Epithelial cell of proximal tubule (primary cell): Measurements from ENCODE around the gene PIK3C2B. TPM values are rescaled to one million over a fixed set of nuclear protein-coding genes. Genes with fewer than 3 reads are reported as not detected.

Source experiments
- DNase-seq: peaks from one replicate; pipeline ENCODE4 v3.0.0-alpha.2; 2011; ENCODE audit warnings: low read depth
- H3K4me3 ChIP-seq: 2 replicates; pipeline ENCODE4 v1.5.1; 2011; ENCODE audit warnings: low read depth, mild to moderate bottlenecking, low read length
- total RNA-seq: library from RNA; depleted of rRNA; stranded (reverse); fragments of >200 nt; gene quantifications from 2 replicates; pipeline ENCODE4 v1.2.3, GENCODE V29; 2015
- TF ChIP-seq, protein P1 (sequence below): conservative IDR thresholded peaks from 2 replicates; pipeline ENCODE4 v1.5.1; 2012; ENCODE audit warnings: low read depth, mild to moderate bottlenecking, low read length

Gene PIK3C2B
- total RNA-seq, 1 donor from 2014 or later: 2.1 TPM

DNA sequence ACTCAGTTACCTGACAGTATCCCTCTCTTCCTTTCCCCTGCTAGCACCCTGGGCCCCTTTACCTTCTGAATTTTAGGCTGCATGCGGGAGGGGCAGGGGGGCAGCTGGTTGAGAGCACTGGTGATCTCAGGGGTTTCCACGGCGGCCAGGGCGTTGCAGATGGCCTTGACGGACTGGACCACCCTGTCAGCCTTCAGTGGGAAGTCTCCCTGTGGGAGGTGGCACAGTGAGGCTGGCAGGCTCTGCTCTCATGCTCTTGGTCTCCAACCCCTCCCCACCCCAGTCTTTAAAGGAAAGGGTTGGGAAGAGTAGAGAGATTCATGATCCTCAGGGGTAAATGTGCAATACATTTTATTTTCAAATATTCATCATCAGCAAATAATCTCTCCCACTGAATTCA, 36.9 kb downstream of the PIK3C2B start:
- TF ChIP-seq, protein P1, sequence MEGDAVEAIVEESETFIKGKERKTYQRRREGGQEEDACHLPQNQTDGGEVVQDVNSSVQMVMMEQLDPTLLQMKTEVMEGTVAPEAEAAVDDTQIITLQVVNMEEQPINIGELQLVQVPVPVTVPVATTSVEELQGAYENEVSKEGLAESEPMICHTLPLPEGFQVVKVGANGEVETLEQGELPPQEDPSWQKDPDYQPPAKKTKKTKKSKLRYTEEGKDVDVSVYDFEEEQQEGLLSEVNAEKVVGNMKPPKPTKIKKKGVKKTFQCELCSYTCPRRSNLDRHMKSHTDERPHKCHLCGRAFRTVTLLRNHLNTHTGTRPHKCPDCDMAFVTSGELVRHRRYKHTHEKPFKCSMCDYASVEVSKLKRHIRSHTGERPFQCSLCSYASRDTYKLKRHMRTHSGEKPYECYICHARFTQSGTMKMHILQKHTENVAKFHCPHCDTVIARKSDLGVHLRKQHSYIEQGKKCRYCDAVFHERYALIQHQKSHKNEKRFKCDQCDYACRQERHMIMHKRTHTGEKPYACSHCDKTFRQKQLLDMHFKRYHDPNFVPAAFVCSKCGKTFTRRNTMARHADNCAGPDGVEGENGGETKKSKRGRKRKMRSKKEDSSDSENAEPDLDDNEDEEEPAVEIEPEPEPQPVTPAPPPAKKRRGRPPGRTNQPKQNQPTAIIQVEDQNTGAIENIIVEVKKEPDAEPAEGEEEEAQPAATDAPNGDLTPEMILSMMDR: no peak
- no peak for DNase-seq
- H3K4me3 ChIP-seq: no peak overlapping the region

DNA sequence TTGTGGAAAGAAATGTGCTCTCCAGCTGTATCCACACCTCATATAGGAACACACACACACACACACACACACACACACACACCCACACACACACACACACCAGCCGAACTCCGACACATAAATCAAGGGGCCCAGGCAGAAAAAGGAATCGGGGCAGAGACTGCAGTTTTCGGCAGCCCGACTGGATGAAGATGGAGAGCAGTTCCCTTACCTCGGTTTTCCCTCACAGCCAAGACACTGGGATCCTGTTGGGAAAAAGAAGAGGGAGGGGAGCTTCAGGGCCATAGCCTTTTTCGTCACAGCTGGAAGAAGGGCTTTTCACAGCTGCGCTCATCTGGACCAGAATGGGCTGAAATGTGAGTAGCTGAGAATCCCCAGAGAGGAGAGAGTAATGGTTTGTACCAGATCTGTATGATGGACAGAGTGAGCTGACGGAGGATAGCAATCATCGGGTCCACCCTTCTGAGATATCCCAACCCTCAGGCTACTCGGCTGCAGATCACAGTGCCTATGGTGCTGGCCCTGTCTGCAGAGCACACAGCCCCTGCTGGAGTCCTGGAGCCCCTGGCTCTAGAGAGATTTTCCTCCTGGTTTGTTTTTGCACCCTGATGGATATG, 37.7 kb downstream of the PIK3C2B start:
- H3K4me3 ChIP-seq: no peak overlapping the region
- TF ChIP-seq, protein P1: no peak
- no peak for DNase-seq

DNA sequence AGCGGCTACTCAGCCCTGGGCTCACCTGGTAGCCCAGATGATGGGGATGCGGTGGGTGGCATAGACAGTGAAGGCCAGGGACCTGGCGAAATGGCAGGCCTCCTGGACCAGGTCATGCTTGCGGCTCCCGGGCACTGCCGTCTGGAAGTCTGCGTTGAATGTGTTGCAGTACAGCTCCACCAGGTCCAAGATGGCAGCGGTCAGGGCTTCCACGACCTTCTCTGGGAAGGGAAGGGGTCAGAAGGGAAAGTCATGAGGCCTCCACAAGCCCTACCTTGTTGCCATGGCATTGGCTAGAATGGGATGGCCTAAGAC, 38.8 kb downstream of the PIK3C2B start:
- DNase-seq: no peak
- TF ChIP-seq, protein P1: no peak
- H3K4me3 ChIP-seq: no peak overlapping the region

DNA sequence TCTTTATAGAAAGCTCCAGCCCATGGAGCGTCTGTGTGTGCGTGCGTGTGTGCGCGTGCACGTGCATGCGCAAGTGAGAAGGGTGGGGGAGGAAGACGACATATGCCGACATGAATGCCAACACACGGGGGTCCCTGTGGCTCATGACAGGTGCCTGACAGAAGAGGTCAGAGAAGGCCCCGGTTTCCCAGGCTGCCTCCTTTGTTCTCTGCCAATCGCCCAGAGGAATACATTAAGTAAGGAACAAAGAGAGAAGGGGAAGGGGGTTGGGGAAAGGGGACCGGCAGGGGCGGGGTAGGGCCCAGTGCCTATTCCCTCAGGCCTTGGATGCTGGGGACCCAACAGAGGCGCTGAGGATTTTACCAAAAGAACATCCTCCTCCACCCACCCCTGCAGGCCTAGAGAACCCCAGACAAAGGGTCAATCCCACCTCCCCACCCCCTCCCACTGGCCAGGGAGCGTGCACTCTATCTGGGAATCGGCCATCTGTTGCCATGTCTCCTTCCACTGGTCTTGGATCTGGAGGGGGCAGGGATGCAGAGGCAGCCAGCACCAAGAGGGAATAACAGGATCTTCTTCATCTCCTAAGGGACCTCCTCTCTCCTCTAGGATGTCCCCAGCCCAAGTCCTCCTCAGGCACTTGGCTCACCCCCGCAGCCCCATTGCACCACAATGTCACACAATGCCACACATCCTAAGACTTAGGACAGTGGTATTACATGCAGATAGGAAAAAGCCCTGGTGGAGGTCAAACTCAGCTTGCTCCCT, 39.4 kb downstream of the PIK3C2B start:
- TF ChIP-seq, protein P1: no peak
- no peak overlapping the region for H3K4me3 ChIP-seq
- no peak for DNase-seq

DNA sequence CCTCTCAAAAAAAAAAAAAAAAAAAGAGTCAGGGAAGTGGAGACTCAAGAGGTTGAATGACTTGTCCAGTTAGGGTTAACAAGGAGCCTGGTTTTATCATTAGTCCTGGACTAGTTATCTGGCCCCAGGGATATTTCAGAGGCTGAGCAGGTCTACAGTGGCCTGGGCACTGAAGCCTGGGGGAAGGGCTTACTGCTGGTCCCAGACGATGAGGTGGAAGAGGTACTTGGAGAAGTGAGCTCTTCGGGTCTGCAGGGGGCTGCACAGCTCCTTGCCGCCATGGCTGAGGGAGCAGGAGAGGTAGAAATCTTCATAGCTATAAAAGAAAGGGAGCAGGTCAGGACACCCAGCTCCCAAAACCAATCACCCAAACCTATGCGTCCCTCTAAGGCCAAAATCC, 40.1 kb downstream of the PIK3C2B start:
- TF ChIP-seq, protein P1: no peak
- DNase-seq: no peak
- H3K4me3 ChIP-seq: no peak overlapping the region

DNA sequence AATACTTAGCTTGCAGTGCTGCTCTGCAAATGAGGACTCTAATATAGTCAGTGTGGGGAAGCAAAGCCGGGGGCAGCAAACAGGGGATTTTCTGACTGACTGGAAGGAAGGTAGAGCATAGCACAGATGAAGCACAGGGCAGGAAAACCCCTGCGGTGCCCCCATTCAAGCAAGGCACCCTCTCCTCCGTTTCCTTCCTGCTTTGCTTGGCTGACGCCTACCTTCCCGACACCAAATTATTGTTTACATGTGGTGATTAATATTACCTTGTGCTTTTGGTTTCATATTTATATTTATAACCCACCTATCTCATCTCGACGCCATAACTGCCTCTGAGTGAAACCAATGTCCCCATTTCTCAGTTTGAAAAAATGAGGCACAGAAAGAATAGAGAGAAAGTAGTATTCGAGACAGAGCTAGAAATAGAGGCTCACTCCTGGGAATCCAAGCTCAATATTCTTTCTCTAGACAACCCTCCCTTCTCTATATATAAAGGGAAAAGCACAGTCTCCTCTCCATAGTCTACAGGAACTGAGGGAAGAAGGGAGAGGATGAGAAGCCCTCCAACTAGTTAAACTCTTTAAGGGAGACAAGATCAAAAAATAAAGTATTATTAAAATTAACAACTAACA, 41.3 kb downstream of the PIK3C2B start:
- TF ChIP-seq, protein P1: no peak
- DNase-seq: no peak
- no peak overlapping the region for H3K4me3 ChIP-seq
